Embryonic facial prominence (tissue), 1 donor: Measurements from ENCODE around the gene NKAIN1.

Experiments
- DNase-seq: peaks from one replicate; pipeline ENCODE4 v3.0.0-alpha.2; 2016; ENCODE audit errors: extremely low spot score

NKAIN1 gene

GRCh38 chr1:31232689-31233088 is 7.0 kb downstream of the NKAIN1 start:
- no peak for DNase-seq

- DNase-seq: no peak
Measured at GRCh38 chr1:31231802-31232201, 7.9 kb downstream of the NKAIN1 start.

- DNase-seq: no peak
Measured at GRCh38 chr1:31230378-31230777, 9.3 kb downstream of the NKAIN1 start.

- no peak for DNase-seq
Measured at GRCh38 chr1:31228986-31229385, 10.7 kb downstream of the NKAIN1 start.

GRCh38 chr1:31227891-31228568 is 11.7 kb downstream of the NKAIN1 start:
- no peak for DNase-seq

- DNase-seq: no peak
Measured at GRCh38 chr1:31224068-31224467, 15.6 kb downstream of the NKAIN1 start.

GRCh38 chr1:31222176-31222575 is 17.5 kb downstream of the NKAIN1 start:
- no peak for DNase-seq

GRCh38 chr1:31221072-31221471 is 18.6 kb downstream of the NKAIN1 start:
- DNase-seq: no peak

GRCh38 chr1:31219489-31219888 is 20.2 kb downstream of the NKAIN1 start:
- no peak for DNase-seq

GRCh38 chr1:31218705-31219104 is 21.0 kb downstream of the NKAIN1 start:
- DNase-seq: no peak

- DNase-seq: peak; percentile 33
Measured at GRCh38 chr1:31216016-31216415, 23.7 kb downstream of the NKAIN1 start.

GRCh38 chr1:31215065-31215570 is 24.6 kb downstream of the NKAIN1 start:
- DNase-seq: no peak

GRCh38 chr1:31214316-31215064 is 25.2 kb downstream of the NKAIN1 start:
- DNase-seq: no peak

- no peak for DNase-seq
Measured at GRCh38 chr1:31208361-31208945, 31.2 kb downstream of the NKAIN1 start.

GRCh38 chr1:31207569-31207968 is 32.1 kb downstream of the NKAIN1 start:
- no peak for DNase-seq

GRCh38 chr1:31207046-31207445 is 32.6 kb downstream of the NKAIN1 start:
- no peak for DNase-seq

GRCh38 chr1:31203215-31203614 is 36.5 kb downstream of the NKAIN1 start:
- no peak for DNase-seq

GRCh38 chr1:31201931-31202360 is 37.7 kb downstream of the NKAIN1 start:
- no peak for DNase-seq

GRCh38 chr1:31199949-31200348 is 39.7 kb downstream of the NKAIN1 start:
- no peak for DNase-seq

- no peak for DNase-seq
Measured at GRCh38 chr1:31199236-31199790, 40.4 kb downstream of the NKAIN1 start.

GRCh38 chr1:31198600-31198999 is 41.1 kb downstream of the NKAIN1 start:
- no peak for DNase-seq

- no peak for DNase-seq
Measured at GRCh38 chr1:31198150-31198549, 41.5 kb downstream of the NKAIN1 start.
